Measurements from ENCODE around the gene CCDC61.

- TF ChIP-seq CTCF (IDR thresholded peaks at IDR 0.05) (no peak), POLR2A (IDR thresholded peaks at IDR 0.05) (no peak)
Observed at GRCh38 chr19:45985321-45985720, 9.9 kb upstream of the CCDC61 start.

Measured in Peyer's patch (tissue), 4 donors.